Activated T-cell treated with anti-CD3 and anti-CD28 coated beads, Interleukin-2, amount 50 U/mL, for 4 hours (primary cell): Measurements from ENCODE around the gene NPS. TPM values are rescaled to one million over a fixed set of nuclear protein-coding genes. Genes with fewer than 3 reads are reported as not detected.

Source experiments
- ATAC-seq, 2 donors: fragments of 200-7000 bp; cut with Tn5 transposase; one replicate each; pipeline ENCODE4 v1.10.0; 2021
- DNase-seq: peaks from one replicate; pipeline ENCODE4 v3.0.0-alpha.2; 2020
- H3K27me3 Mint-ChIP-seq: one replicate; pipeline ENCODE4 v1.8.0; 2021; ENCODE audit warnings: low read depth, mixed read lengths
- H3K36me3 Mint-ChIP-seq: one replicate; pipeline ENCODE4 v1.8.0; 2022; ENCODE audit warnings: mixed read lengths; ENCODE audit not compliant: insufficient read depth
- H3K4me1 Mint-ChIP-seq: one replicate; pipeline ENCODE4 v1.8.0; 2021; ENCODE audit warnings: low read depth, mixed read lengths
- H3K4me3 Mint-ChIP-seq: one replicate; pipeline ENCODE4 v1.8.0; 2021; ENCODE audit warnings: mild to moderate bottlenecking, moderate library complexity, mixed read lengths
- H3K9me3 Mint-ChIP-seq: one replicate; pipeline ENCODE4 v1.8.0; 2021; ENCODE audit warnings: mixed read lengths
- total RNA-seq, 3 donors: library from RNA; stranded (reverse); gene quantifications; one replicate each; pipeline ENCODE4 v1.2.1, GENCODE V29; 2021

Gene NPS
- total RNA-seq, 3 donors from 2014 or later, result not detected

- no peak for ATAC-seq
Observed at GRCh38 chr10:127535802-127536515, 13.2 kb upstream of the NPS start.

GRCh38 chr10:127536972-127537760 lies 11.9 kb upstream of the NPS start:
- ATAC-seq (no peak), DNase-seq (no peak)
- Mint-ChIP-seq H3K4me1 (no peaks in the 10 kb centered on the region), H3K9me3 (no peaks in the 10 kb centered on the region), H3K27me3 (peaks cover 5% of the 10 kb centered on the region), H3K4me3 (no peak overlapping the region), H3K36me3 (no peaks in the 10 kb centered on the region)

More at GRCh38 chr10:127535802-127536515, 13.2 kb upstream of the NPS start:
- peaks cover 5% of the 10 kb centered on the region for H3K27me3 Mint-ChIP-seq
- no peak for DNase-seq
- no peaks in the 10 kb centered on the region for H3K36me3 Mint-ChIP-seq
- H3K4me1 Mint-ChIP-seq, result no peaks in the 10 kb centered on the region
- H3K9me3 Mint-ChIP-seq, result no peaks in the 10 kb centered on the region
- no peak overlapping the region for H3K4me3 Mint-ChIP-seq

GRCh38 chr10:127537924-127538323 lies 11.2 kb upstream of the NPS start:
- H3K36me3 Mint-ChIP-seq, result no peaks in the 10 kb centered on the region
- no peaks in the 10 kb centered on the region for H3K9me3 Mint-ChIP-seq
- no peak for DNase-seq
- no peak for ATAC-seq
- no peak overlapping the region for H3K4me3 Mint-ChIP-seq
- no peaks in the 10 kb centered on the region for H3K4me1 Mint-ChIP-seq
- H3K27me3 Mint-ChIP-seq, result peaks cover 2% of the 10 kb centered on the region

- no peak for ATAC-seq
- H3K4me3 Mint-ChIP-seq, result no peak overlapping the region
Observed at GRCh38 chr10:127548022-127548421, 1.1 kb upstream of the NPS start.

GRCh38 chr10:127550861-127551260 lies 1.8 kb downstream of the NPS start:
- no peaks in the 10 kb centered on the region for H3K36me3 Mint-ChIP-seq
- ATAC-seq, result no peak
- H3K4me1 Mint-ChIP-seq, result no peaks in the 10 kb centered on the region
- no peak overlapping the region for H3K4me3 Mint-ChIP-seq
- peaks cover 6% of the 10 kb centered on the region for H3K9me3 Mint-ChIP-seq
- H3K27me3 Mint-ChIP-seq, result peaks cover 9% of the 10 kb centered on the region
- no peak for DNase-seq

More at GRCh38 chr10:127548022-127548421, 1.1 kb upstream of the NPS start:
- peaks cover 18% of the 10 kb centered on the region for H3K9me3 Mint-ChIP-seq
- DNase-seq, result no peak
- H3K27me3 Mint-ChIP-seq, result peaks cover 3% of the 10 kb centered on the region
- H3K4me1 Mint-ChIP-seq, result no peaks in the 10 kb centered on the region
- H3K36me3 Mint-ChIP-seq, result no peaks in the 10 kb centered on the region

GRCh38 chr10:127552446-127552845 lies 3.3 kb downstream of the NPS start:
- no peak for ATAC-seq
- no peak for DNase-seq
- H3K4me1 Mint-ChIP-seq, result no peaks in the 10 kb centered on the region

GRCh38 chr10:127553417-127553816 lies 4.3 kb downstream of the NPS start:
- H3K27me3 Mint-ChIP-seq, result peaks cover 10% of the 10 kb centered on the region
- H3K36me3 Mint-ChIP-seq, result no peaks in the 10 kb centered on the region
- DNase-seq (no peak), ATAC-seq (no peak)
- H3K9me3 Mint-ChIP-seq, result no peaks in the 10 kb centered on the region
- no peak overlapping the region for H3K4me3 Mint-ChIP-seq
- no peaks in the 10 kb centered on the region for H3K4me1 Mint-ChIP-seq

More at GRCh38 chr10:127552446-127552845, 3.3 kb downstream of the NPS start:
- Mint-ChIP-seq H3K4me3 (no peak overlapping the region), H3K9me3 (no peaks in the 10 kb centered on the region), H3K27me3 (peaks cover 10% of the 10 kb centered on the region), H3K36me3 (no peaks in the 10 kb centered on the region)

- H3K27me3 Mint-ChIP-seq, result peaks cover 12% of the 10 kb centered on the region
- no peak for DNase-seq
- H3K4me1 Mint-ChIP-seq, result no peaks in the 10 kb centered on the region
- H3K36me3 Mint-ChIP-seq, result no peaks in the 10 kb centered on the region
- ATAC-seq, result no peak
- no peak overlapping the region for H3K4me3 Mint-ChIP-seq
- H3K9me3 Mint-ChIP-seq, result peaks cover 5% of the 10 kb centered on the region
Observed at GRCh38 chr10:127556916-127557315, 7.8 kb downstream of the NPS start.

GRCh38 chr10:127561647-127562046 lies 12.5 kb downstream of the NPS start:
- Mint-ChIP-seq H3K27me3 (peaks cover 6% of the 10 kb centered on the region), H3K9me3 (peaks cover 5% of the 10 kb centered on the region), H3K4me3 (no peak overlapping the region), H3K36me3 (no peaks in the 10 kb centered on the region), H3K4me1 (no peaks in the 10 kb centered on the region)
- ATAC-seq (no peak), DNase-seq (no peak)

- no peak overlapping the region for H3K4me3 Mint-ChIP-seq
- H3K36me3 Mint-ChIP-seq, result no peaks in the 10 kb centered on the region
- peaks cover 5% of the 10 kb centered on the region for H3K27me3 Mint-ChIP-seq
- no peaks in the 10 kb centered on the region for H3K4me1 Mint-ChIP-seq
- ATAC-seq, result no peak
- no peak for DNase-seq
- peaks cover 5% of the 10 kb centered on the region for H3K9me3 Mint-ChIP-seq
Observed at GRCh38 chr10:127563718-127564553, 14.8 kb downstream of the NPS start.

- Mint-ChIP-seq H3K36me3 (no peaks in the 10 kb centered on the region), H3K27me3 (peaks cover 5% of the 10 kb centered on the region), H3K9me3 (peaks cover under 1% of the 10 kb centered on the region), H3K4me3 (no peak overlapping the region), H3K4me1 (no peaks in the 10 kb centered on the region)
- ATAC-seq (no peak), DNase-seq (no peak)
Observed at GRCh38 chr10:127564644-127565043, 15.5 kb downstream of the NPS start.

GRCh38 chr10:127565583-127565982 lies 16.5 kb downstream of the NPS start:
- H3K36me3 Mint-ChIP-seq, result no peaks in the 10 kb centered on the region
- H3K4me3 Mint-ChIP-seq, result no peak overlapping the region
- ATAC-seq, result no peak

GRCh38 chr10:127569210-127569609 lies 20.1 kb downstream of the NPS start:
- peaks cover 14% of the 10 kb centered on the region for H3K9me3 Mint-ChIP-seq
- ATAC-seq (no peak), DNase-seq (no peak)
- no peak overlapping the region for H3K4me3 Mint-ChIP-seq
- H3K4me1 Mint-ChIP-seq, result no peaks in the 10 kb centered on the region
- no peaks in the 10 kb centered on the region for H3K36me3 Mint-ChIP-seq
- peaks cover 2% of the 10 kb centered on the region for H3K27me3 Mint-ChIP-seq

More at GRCh38 chr10:127565583-127565982, 16.5 kb downstream of the NPS start:
- Mint-ChIP-seq H3K27me3 (peaks cover 2% of the 10 kb centered on the region), H3K4me1 (no peaks in the 10 kb centered on the region), H3K9me3 (no peaks in the 10 kb centered on the region)
- DNase-seq, result no peak

- Mint-ChIP-seq H3K36me3 (no peaks in the 10 kb centered on the region), H3K4me3 (no peak overlapping the region), H3K27me3 (peaks cover 2% of the 10 kb centered on the region), H3K9me3 (peaks cover 14% of the 10 kb centered on the region), H3K4me1 (no peaks in the 10 kb centered on the region)
- ATAC-seq (no peak), DNase-seq (no peak)
Observed at GRCh38 chr10:127570036-127570435, 20.9 kb downstream of the NPS start.
